NCI-H1694 (cell line): ENCODE results near the gene PASD1.
"Not testable (repeated sequence)": the region's sequence is repeated elsewhere in the genome, so short reads cannot be mapped to it uniquely, and the experiment has no call there.

Source experiments
- DNase-seq: peaks from one replicate; lab custom pipeline; 2025; lab: John Stamatoyannopoulos, UW

Gene PASD1

GRCh38 chrX:151563449-151563848 is at the start of gene PASD1:
Gene PASD1 (plus strand): TSS chrX:151563675. CDS start chrX:151601554, 37,879 bp downstream.
- DNase-seq, result no peak

- DNase-seq, result no peak
Measured at GRCh38 chrX:151515237-151515636, 48.2 kb upstream of the PASD1 start.

- no peak for DNase-seq
Measured at GRCh38 chrX:151516538-151517187, 46.8 kb upstream of the PASD1 start.

GRCh38 chrX:151517421-151517820 is 46.1 kb upstream of the PASD1 start:
- no peak for DNase-seq

- DNase-seq, result no peak
Measured at GRCh38 chrX:151523351-151523750, 40.1 kb upstream of the PASD1 start.

- no peak for DNase-seq
Measured at GRCh38 chrX:151536571-151536970, 26.9 kb upstream of the PASD1 start.

- DNase-seq, result no peak
Measured at GRCh38 chrX:151537572-151537971, 25.9 kb upstream of the PASD1 start.

- no peak for DNase-seq
Measured at GRCh38 chrX:151538190-151539122, 25.0 kb upstream of the PASD1 start.

- no peak for DNase-seq
Measured at GRCh38 chrX:151543706-151544105, 19.8 kb upstream of the PASD1 start.

- not testable (repeated sequence) for DNase-seq
Measured at GRCh38 chrX:151546226-151546625, 17.2 kb upstream of the PASD1 start.

- DNase-seq, result not testable (repeated sequence)
Measured at GRCh38 chrX:151551176-151551575, 12.3 kb upstream of the PASD1 start.

- DNase-seq, result no peak
Measured at GRCh38 chrX:151552743-151553142, 10.7 kb upstream of the PASD1 start.

GRCh38 chrX:151555301-151555700 is 8.2 kb upstream of the PASD1 start:
- not testable (repeated sequence) for DNase-seq

- not testable (repeated sequence) for DNase-seq
Measured at GRCh38 chrX:151562485-151562884, 990 bp upstream of the PASD1 start.

- DNase-seq, result not testable (repeated sequence)
Measured at GRCh38 chrX:151563003-151563402, 472 bp upstream of the PASD1 start.

- no peak for DNase-seq
Measured at GRCh38 chrX:151564035-151564434, 560 bp downstream of the PASD1 start.

- not testable (repeated sequence) for DNase-seq
Measured at GRCh38 chrX:151566872-151567271, 3.4 kb downstream of the PASD1 start.

- DNase-seq, result no peak
Measured at GRCh38 chrX:151570561-151570960, 7.1 kb downstream of the PASD1 start.

- DNase-seq, result not testable (repeated sequence)
Measured at GRCh38 chrX:151593384-151593783, 29.9 kb downstream of the PASD1 start.

GRCh38 chrX:151596282-151596681 is 32.8 kb downstream of the PASD1 start:
- DNase-seq, result no peak

- no peak for DNase-seq
Measured at GRCh38 chrX:151604931-151605330, 41.5 kb downstream of the PASD1 start.

GRCh38 chrX:151609222-151609621 is 45.7 kb downstream of the PASD1 start:
- DNase-seq, result no peak

- DNase-seq, result no peak
Measured at GRCh38 chrX:151621422-151621821, 57.9 kb downstream of the PASD1 start.
